HG03469 (cell line): ENCODE data around the gene MBD3.
"Not testable (repeated sequence)": the region's sequence is repeated elsewhere in the genome, so short reads cannot be mapped to it uniquely, and the experiment has no call there.

Experiments used
- ATAC-seq: cut with Tn5 transposase; IDR thresholded peaks from one replicate; pipeline ENCODE4 v1.9.1; 2021; ENCODE audit warnings: mild to moderate bottlenecking, moderate library complexity, moderate number of reproducible peaks; ENCODE audit not compliant: unreplicated experiment

The MBD3 gene

GRCh38 chr19:1592755-1593500 is at the start of gene MBD3:
TSS of gene MBD3 (minus strand) at chr19:1592865. CDS start at chr19:1592631, 234 bp downstream.
- peak; percentile 35 for ATAC-seq

GRCh38 chr19:1640893-1641448 is 48.3 kb upstream of the MBD3 start:
- not testable (repeated sequence) for ATAC-seq

- no peak for ATAC-seq
Observed at GRCh38 chr19:1636325-1637236, 43.9 kb upstream of the MBD3 start.

GRCh38 chr19:1634938-1635243 is 42.2 kb upstream of the MBD3 start:
- no peak for ATAC-seq

GRCh38 chr19:1634242-1634937 is 41.7 kb upstream of the MBD3 start:
- no peak for ATAC-seq

GRCh38 chr19:1633269-1633826 is 40.7 kb upstream of the MBD3 start:
- ATAC-seq, result no peak

- no peak for ATAC-seq
Observed at GRCh38 chr19:1632462-1633268, 40.0 kb upstream of the MBD3 start.

GRCh38 chr19:1631557-1632100 is 39.0 kb upstream of the MBD3 start:
- ATAC-seq, result no peak

GRCh38 chr19:1630811-1631210 is 38.1 kb upstream of the MBD3 start:
- no peak for ATAC-seq

- ATAC-seq, result no peak
Observed at GRCh38 chr19:1630012-1630411, 37.3 kb upstream of the MBD3 start.

GRCh38 chr19:1629256-1629808 is 36.7 kb upstream of the MBD3 start:
- ATAC-seq, result no peak

- ATAC-seq, result no peak
Observed at GRCh38 chr19:1627194-1627593, 34.5 kb upstream of the MBD3 start.

- no peak for ATAC-seq
Observed at GRCh38 chr19:1626417-1627010, 33.8 kb upstream of the MBD3 start.

- ATAC-seq, result no peak
Observed at GRCh38 chr19:1624458-1624857, 31.8 kb upstream of the MBD3 start.

GRCh38 chr19:1622541-1622940 is 29.9 kb upstream of the MBD3 start:
- no peak for ATAC-seq

GRCh38 chr19:1622007-1622406 is 29.3 kb upstream of the MBD3 start:
- no peak for ATAC-seq

GRCh38 chr19:1621574-1621973 is 28.9 kb upstream of the MBD3 start:
- ATAC-seq, result no peak

GRCh38 chr19:1621021-1621420 is 28.4 kb upstream of the MBD3 start:
- ATAC-seq, result no peak

GRCh38 chr19:1620502-1620901 is 27.8 kb upstream of the MBD3 start:
- no peak for ATAC-seq
